HL-60 (cell line): Measurements from ENCODE around the gene PPP6R3.
"Not testable (repeated sequence)": the region's sequence is repeated elsewhere in the genome, so short reads cannot be mapped to it uniquely, and the experiment has no call there.

Source experiments
- POLR2AphosphoS5 ChIP-seq: IDR thresholded peaks from 2 replicates; pipeline ENCODE4 v1.6.1; 2012; ENCODE audit warnings: low read depth
- TF ChIP-seq, protein P1 (sequence below): IDR thresholded peaks from one replicate; pipeline ENCODE4 v1.5.1; 2011; ENCODE audit warnings: low read length, control low read depth, inconsistent platforms; ENCODE audit not compliant: insufficient read depth

GRCh38 chr11:68635172-68635571, 174.6 kb downstream of the PPP6R3 start:
- TF ChIP-seq, protein P1, sequence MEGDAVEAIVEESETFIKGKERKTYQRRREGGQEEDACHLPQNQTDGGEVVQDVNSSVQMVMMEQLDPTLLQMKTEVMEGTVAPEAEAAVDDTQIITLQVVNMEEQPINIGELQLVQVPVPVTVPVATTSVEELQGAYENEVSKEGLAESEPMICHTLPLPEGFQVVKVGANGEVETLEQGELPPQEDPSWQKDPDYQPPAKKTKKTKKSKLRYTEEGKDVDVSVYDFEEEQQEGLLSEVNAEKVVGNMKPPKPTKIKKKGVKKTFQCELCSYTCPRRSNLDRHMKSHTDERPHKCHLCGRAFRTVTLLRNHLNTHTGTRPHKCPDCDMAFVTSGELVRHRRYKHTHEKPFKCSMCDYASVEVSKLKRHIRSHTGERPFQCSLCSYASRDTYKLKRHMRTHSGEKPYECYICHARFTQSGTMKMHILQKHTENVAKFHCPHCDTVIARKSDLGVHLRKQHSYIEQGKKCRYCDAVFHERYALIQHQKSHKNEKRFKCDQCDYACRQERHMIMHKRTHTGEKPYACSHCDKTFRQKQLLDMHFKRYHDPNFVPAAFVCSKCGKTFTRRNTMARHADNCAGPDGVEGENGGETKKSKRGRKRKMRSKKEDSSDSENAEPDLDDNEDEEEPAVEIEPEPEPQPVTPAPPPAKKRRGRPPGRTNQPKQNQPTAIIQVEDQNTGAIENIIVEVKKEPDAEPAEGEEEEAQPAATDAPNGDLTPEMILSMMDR, result not testable (repeated sequence)
- TF ChIP-seq POLR2AphosphoS5, result not testable (repeated sequence)
